CD4-positive, alpha-beta T cell treated with Interleukin-12 subunit alpha and Interleukin-12 subunit beta, for 1 hour (primary cell): ENCODE data around the gene ANO5.

ENCODE experiments used
- DNase-seq: peaks from one replicate; pipeline ENCODE4 v3.0.0-alpha.2; 2020

The ANO5 gene

GRCh38 chr11:22192642-22193347 lies at the start of gene ANO5:
Gene ANO5 (plus strand): TSS chr11:22193085. CDS start chr11:22193493, 408 bp downstream.
- DNase-seq, result no peak

DNA sequence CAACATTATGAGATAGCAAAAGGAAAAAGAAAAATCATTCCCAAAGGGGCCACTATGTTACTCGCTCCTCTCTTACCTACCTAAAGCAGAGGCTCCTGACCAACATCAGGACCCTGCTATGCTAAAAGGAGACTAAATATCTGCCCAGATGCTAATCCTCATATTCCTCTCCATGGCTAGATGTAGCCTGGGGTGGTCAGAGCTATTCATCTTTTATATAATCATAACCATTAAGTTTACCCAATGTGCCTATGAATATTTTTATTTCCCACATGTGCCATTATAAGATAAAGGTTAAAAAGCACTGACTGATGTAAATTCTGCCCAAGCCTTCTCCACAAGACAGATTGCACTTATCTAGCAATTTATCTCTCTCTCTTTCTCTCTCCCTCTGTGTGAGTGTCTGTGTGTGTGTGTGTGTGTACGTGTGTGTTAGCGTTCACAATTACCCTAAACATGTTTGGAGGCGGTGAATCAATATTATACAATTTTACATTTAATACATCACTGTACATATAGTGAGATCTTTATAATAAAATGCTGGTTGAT lies 41.2 kb upstream of the ANO5 start:
- no peak for DNase-seq

- no peak for DNase-seq
Measured at GRCh38 chr11:22157531-22157930, 35.4 kb upstream of the ANO5 start.

- no peak for DNase-seq
Measured at GRCh38 chr11:22161489-22161888, 31.4 kb upstream of the ANO5 start.

DNA sequence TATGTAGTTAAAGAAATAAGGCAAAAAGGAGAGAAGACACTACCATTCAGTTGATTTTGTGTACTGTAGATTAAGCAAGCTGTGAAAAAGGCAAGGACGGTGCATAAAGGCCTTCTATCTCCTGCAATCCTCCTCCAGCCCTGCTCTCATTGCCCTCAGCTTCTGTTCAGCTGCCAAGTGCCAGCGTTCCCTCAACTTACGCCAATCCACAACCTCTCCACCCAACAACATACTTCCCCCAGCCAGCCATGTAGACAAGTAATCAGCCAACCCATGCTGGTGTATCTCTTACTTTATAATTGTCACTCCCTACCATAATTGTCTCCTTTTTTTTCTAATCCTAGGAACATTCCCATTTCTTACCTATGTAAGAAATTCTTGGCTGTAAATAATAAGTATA lies 30.1 kb upstream of the ANO5 start:
- DNase-seq, result no peak

DNA sequence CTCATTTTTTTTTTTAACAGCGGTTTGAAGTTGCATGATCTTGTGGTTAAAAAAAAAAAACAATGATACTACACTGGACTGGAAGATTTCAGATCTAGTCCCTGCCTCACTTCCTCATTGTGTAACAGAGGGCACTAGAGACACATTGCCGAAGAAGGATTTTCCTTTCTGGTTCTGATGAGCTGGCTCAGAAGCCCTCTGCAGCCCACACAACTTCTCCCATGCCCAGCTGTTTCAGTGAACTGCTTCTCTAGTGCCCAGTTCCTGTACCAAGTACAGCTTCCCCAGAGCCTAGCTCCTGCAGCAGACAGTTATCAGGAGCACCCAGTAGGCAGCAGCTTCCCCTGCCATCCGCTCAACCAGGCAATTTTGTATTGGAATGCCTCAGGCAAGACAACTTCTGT lies 29.5 kb upstream of the ANO5 start:
- no peak for DNase-seq

- DNase-seq, result no peak
Measured at GRCh38 chr11:22165087-22165486, 27.8 kb upstream of the ANO5 start.

- DNase-seq, result no peak
Measured at GRCh38 chr11:22165759-22166513, 26.9 kb upstream of the ANO5 start.

GRCh38 chr11:22169833-22170232 lies 23.1 kb upstream of the ANO5 start:
- DNase-seq, result no peak

DNA sequence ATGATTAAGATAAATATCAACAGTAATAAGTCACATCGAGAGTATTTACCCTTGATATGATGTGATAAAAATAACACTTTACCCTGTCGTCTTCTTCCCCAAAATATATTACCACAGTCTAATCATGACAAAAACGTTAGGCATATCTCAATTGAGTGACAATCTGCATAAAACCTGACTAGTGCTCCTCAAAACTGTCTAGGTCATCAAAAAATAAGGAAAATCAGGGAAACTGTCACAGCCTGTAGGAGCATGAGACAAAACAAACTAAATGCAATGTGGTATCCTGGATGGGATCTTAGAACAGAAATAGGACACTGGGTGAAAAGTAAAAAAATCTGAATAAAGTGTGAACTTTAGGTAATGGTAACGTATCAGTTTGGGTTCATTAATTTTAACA lies 19.4 kb upstream of the ANO5 start:
- DNase-seq, result no peak

- DNase-seq, result no peak
Measured at GRCh38 chr11:22177186-22177585, 15.7 kb upstream of the ANO5 start.

DNA sequence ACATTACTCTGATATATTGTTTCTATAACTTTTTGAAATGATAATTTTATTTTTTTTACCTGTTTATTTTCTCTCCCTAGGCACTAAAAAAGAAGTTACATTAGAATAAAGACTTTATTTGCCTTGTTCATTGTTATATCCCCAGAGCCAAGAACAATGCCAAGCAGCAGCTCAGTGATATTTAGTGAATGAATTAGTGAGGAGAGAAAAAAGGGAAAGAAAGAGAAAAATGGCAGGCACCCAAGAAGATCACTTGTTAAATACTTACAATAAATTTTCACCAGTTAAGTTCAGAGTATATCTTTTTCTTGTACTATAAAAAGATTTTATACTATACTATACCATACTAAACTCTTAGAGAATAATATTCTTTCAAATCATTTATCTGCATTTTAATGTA lies 13.3 kb upstream of the ANO5 start:
- DNase-seq, result no peak

DNA sequence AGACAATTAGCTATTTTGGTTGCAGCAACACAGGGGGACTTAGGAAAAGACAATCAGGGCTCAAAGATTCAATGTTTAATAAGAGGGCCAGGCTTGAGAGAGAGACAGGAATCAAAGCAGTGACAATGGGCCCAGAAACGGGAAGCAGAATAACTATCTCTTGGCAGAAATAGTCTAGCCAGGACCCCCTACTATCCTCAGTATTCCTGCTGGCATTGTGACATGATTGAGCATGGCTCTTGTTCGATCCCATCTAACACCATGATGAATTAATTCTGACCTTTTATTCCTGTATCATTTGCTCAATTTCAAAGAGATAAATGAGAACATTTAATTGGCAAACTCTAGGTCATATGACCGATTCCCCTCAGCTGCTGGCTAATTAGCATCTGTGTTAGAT lies 12.8 kb upstream of the ANO5 start:
- DNase-seq, result no peak

GRCh38 chr11:22189660-22190059 lies 3.2 kb upstream of the ANO5 start:
- DNase-seq, result no peak

DNA sequence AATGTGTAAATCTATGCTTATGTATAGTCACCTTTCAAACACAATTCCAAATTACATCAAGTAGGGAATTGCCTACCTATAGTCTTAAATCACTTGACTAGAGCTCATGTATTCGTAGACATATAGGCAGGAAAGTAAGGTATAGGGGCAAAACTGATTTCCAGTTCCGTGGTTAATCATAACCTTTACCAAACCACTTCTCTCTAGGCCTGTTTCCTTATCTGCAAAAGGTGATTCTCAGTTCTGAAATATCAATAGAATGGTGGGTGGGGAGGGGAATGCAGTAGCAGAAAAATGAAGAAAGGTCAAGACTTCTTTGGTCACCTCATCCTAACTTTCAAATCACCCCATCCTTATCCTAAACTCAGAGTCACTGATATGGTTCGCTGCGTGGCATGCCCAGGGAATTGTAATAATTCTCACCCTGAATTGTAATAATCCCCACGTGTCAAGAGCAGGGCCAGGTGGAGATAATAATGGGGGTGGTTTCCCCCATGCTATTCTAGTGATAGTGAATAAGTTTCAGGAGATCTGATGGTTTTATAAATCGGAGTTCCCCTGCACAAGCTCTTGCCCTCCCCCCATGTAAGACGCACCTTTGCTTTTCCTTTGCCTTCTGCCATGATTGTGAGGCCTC lies 1.9 kb upstream of the ANO5 start:
- DNase-seq, result no peak

DNA sequence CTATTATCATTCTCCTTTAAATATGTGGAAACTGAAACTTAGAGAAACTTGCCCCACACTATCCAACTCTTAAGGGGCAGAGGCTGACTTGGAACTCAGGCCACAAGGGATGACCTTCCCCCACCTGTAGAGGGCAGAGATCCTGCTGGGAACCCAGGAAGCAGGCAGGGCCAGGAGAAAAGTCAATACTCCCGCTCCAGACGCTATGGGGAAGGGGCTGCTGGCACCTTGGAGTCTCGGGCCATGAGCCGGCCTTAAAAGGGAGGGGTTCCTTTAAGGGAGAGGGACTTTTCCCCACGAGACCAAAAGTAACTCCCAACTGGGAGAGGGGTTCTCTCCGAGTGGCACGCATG lies 620 bp upstream of the ANO5 start:
- DNase-seq, result no peak

- DNase-seq, result no peak
Measured at GRCh38 chr11:22193348-22194051, 615 bp downstream of the ANO5 start.

DNA sequence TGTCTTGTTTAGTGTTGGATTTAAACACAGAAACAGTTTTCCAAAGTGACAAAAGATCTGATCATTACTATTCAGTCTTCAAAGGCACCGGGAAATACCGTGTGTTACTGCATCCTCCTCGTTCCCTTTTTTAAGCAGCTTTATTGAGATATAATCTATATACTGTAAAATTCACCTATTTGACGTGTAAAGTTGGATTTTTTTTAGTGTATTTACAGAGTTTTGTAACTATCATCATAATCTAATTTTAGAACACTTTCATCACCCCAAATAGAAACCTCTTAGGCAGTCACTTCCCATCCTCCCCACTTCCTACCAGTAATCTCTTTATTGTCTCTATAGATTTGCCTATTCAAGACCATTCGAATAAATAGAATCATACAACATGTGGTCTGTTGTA lies 1.4 kb downstream of the ANO5 start:
- DNase-seq, result no peak

DNA sequence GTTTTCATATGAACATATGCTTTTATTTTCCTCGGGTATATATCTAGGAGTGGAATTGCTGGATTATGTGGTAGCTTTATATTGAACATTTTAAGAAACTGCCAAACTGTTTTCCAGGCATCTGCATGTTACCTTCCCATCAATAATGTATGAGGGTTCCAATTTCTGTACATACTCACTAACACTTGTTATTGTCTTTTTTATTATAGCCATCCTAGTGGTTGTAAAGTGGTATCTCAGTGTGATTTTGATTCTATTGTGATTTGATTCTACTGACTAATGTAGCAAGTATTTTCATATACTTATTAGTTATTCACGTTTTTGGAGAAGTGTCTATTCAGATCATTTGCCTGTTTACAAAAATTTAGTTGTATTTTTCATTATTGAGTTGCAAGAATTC lies 2.0 kb downstream of the ANO5 start:
- DNase-seq, result no peak

DNA sequence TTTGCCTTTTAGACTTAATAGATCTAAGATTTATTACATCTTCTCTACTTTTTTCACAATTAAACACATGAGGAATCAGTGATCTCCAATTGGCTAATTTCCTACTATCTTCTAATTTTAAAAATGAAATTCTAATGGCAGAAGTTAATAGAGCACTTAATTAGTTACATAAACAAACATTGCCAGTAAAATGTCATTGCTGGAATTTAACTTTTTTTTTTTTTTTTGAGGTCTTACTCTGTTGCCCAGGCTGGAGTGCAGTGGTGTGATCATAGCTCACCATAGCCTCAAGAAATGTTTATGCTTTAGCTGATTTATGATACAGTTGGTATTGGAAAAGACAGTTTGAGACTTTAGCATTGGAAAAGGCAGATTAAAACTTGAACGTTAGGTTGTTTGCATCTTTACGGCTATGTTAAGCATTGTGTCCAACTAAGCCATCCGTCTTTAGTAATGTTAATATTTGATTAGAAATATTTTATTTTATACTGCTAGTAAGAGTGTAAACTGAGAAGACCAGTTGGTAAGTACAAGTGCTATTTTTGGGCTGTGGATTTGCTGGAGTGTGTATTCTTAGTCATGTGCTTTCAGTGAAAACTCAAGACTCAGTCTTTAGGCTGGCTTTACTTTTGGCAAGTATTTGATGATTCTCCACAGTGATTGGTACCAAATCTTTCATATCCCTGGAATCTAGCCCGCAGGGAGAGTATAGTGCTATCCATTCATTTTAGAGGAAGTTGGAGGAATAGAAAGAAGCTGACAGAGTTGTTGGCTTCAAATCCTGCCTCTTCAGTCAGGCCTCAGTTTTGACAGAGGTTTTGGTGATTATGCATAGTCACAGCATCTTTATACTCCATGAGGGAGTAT lies 4.5 kb downstream of the ANO5 start:
- DNase-seq, result no peak

- DNase-seq, result no peak
Measured at GRCh38 chr11:22199243-22199642, 6.4 kb downstream of the ANO5 start.

- DNase-seq, result no peak
Measured at GRCh38 chr11:22203281-22203680, 10.4 kb downstream of the ANO5 start.
